ENCODE data around the gene VAV2.

Gene VAV2

DNA sequence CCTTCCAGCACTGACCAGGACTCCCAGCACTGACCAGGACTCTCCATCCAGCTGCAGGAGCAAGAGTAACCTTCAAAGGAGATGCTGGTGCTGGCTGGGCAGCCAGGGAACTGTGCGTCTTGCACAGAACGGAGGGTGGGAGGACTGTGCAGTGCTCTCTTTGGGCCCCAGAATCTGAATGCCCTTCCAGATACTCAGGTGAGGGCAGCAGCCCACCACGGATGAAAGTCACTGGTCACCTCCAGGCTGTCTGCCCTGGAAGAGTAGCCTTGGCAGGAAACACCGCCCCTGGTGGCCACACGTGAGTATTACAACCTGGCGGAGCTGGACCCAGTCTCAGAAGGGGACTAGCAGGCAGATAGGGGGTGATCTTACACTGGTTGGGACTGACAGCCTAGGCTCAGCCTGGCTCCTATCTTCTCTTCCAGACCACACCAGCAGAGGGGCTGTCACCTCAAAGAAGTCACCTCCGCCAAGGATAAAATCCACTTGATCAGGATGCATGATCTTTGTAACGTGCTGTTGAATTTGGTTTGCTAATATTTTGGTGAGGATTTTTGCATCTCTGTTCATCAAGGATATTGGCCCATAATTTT lies 249.2 kb downstream of the VAV2 start:
- peak; percentile 54 to 61 for DNase-seq (ENCODE audit: low read depth in 2 of 2)

DNA sequence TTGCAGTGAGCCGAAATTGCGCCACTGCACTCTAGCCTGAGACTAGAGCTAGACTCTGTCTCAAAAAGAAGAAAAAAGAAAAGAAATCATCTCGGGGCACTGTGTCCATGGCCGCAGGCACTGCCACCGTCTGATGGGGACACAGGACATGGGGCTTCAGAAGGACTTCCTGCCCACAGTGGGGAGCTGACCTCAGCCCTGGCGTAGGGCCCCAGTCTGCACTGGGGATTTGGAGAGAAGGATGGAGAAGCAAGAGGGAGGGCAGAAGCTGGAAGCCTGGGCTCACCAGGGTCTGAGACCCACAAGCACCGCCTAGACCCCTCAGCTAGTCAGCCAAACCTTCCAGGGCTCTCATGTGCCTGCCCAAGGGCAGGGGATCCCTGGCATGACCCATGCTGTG lies 249.9 kb downstream of the VAV2 start:
- no peak for DNase-seq (ENCODE audit: low read depth in 2 of 2)

DNA sequence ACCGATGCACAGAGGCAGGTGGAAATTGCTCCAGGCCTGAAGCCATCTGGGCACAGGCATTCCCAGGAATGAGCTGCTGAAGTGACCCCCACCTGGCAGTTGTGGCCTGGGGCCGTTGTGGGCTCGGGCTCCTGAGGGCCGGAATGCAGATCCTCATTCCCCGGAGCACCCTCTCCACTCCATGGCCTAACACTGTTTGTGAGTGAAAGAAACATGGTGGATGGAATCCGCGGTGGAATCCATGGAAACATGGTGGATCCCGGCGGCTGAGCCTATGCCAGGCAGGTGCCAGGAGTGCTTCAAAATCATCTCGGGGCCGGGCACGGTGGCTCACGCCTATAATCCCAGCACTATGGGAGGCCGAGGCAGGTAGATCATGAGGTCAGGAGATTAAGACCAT lies 250.4 kb downstream of the VAV2 start:
- no peak for DNase-seq (ENCODE audit: low read depth in 2 of 2)

DNA sequence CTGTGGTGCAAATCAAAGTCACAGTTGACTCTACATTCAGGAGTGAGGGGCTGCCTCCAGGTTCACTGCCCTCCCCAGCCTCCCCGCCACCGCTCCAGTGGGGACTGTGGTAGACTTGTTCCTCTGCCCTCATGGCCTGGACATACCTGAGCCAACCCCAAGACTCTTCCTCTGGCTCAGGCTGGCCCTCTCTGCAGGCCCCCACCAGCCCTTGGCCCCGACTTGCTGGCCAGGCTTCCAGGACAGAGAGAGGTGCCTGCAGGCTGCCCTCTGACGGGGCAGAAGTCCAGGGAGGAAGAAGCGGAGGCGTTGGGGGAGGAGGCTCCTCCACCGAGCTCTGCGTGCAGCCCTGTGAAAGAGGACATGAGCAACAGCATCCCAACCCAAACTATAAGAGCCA lies 251.2 kb downstream of the VAV2 start:
- no peak for DNase-seq (ENCODE audit: low read depth in 2 of 2)

DNA sequence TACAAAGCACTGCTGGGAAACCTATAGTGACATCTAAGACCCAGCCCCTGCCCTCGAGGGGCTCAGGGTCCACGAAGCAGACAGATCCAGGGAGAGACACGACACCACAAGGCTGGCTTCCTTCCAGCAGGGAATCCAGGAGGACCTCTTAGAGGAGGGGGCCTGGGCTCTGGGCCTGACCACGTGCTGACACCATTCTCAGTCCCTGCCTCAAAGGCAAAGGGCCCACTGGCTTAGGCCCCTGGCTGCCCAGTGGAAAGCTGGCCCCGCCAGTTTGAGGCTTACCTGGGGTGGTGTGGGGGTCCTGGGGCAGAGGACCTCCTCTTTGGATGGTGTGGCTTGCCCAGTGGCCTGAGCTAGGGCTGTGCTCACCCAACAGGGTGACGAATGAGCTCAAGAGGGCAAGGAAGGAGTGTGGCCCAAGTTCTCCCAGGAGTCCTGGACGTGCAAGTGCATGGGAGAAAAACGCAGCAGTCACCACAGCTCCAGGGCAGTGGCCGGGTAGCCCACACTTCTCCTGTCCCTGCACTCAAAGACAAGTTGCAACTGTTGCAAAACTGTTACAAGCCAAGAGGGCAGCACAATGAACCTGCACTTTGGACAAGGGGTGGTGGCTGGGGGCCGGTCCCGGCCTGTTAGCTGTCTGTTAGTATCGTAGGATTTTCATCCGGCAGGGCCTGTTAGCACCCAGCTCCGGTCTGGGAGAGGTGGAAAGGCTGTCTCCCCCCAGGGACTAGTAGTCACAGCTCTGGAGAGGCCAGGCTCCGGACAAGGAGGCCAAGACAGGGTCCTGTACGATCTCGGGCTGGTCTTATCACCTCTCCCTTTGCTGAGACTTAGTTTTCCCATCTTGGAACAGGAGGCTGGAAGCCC lies 252.5 kb downstream of the VAV2 start:
- no peak for DNase-seq (ENCODE audit: low read depth in 2 of 2)

DNA sequence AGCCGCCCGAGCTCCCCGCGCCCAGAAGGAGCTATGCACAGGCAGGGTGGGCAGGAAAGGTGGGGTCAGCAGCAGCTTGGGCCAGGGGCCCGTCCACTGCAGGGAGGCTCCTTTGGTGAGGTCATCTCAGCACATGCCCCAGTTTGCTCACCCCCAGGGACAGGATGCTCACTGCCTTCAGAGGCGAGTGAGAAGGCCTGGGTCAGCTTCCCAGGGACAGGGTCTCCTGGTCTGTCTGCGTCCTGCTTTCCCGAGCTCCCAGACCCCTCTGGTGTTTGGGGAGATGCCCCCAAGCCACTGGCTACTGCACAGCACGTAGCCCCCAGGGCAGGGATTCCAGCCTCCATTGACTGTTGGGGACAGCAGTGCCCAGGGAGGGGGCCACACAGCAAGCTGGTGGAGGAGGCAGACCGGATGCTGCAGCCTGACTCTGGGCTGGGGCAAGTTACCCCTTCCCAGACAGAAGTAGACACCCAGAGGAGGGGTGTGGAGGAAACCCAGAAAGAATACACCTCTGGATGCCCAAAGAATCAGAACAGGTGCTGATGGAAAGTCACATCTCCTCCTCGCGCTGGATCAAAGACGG lies 253.4 kb downstream of the VAV2 start:
- DNase-seq (ENCODE audit: low read depth in 2 of 2) = no peak

DNA sequence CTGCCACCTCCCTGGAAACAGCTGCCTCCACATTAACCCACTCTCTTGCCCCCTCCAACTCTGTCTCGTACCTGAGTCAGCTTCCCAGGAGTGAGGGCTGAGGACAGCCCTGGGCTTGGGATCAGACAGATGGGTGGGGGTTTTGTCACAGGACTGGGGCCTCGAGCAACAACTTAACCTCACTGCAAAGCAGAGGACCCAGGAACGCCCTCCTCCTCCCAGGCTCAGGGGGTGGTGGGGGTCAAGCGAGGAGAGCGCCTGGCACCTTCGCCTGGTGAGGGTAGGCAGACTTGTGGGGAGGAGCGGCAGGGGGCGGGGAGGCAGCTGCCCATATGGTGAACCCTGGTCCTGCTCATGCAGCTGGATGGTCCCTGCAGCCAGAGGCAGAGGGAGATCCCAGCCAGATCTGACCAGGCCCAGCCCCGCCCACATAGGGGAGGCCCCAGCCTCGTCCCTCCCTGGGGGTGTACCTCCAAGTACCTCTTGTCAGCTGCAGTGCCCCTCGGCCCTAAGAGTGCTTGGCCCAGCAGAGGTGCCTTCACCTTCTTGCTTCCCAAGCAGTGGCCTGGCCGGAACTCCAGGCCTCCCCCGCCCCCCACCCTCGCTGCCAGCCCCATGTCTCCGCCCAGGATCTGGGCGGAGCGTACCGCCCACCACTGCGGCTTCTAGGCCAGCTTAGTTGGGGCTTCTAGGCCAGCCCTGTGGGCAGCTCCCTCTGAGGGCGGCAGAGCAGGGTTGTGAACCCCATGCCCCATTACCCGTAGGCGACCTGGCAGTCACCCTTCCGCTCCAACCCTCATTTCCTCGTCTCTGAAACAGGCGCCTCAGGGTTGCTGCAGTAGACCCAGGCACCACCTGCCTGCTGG lies 254.1 kb downstream of the VAV2 start, which contains the start of gene SARDH:
Gene SARDH (minus strand): TSS at position 579 of the 866 bp plus-strand sequence. CDS start 4,179 bp downstream, outside the sequence.
- no peak for DNase-seq (ENCODE audit: low read depth in 2 of 2)

DNA sequence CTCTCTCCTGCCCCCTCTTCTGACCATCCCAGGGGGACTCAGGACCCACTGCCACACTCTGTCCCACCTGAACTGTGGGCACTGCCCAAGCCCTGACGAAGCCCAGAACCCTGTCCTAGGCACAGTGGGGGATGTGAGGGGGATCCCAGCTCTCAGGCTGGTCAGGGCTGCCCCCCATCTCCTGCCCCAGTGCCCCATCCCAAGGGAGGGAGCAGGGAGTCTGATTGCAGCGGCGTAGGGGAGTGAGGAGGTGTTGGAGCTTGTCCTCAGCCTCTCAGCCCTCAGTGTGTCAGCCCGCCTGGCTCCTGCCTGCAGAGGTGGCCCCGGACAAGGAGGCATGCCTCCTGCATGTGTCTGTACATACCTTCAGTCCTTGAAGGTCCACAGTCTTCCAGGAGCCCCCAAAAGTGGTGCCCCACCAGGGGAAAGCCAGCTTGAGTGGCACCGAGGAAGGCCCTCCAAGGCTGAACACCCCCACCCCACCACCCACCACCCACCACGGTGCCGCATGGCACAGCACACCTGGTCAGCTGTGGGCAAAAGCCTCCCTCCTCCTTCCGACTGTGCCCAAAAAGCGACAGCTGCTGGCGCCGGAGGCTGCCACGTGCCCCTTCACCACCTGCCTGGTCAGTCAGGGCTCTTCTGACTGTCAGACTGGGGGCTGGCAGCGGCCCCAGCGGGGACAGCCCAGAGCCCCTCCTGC lies 254.9 kb downstream of the VAV2 start:
- DNase-seq (ENCODE audit: low read depth in 2 of 2) = no peak

DNA sequence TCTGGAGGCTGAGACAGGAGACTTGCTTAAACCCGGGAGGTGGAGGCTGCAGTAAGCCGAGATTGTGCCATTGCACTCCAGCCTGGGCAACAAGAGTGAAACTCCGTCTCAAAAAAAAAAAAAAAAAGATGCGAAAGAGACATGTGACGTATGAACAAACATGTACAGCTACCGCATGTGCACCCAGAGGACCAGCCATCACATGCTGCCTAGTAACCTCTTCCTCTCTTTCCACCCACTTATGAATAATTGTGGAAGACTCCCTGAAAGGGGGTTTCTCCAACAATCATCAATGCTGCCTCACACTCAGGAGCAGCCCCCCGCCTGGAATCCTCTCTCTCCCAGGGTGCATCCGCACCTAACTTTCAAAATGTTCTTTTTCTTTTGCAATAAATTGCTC lies 256.2 kb downstream of the VAV2 start:
- no peak for DNase-seq (ENCODE audit: low read depth in 2 of 2)

DNA sequence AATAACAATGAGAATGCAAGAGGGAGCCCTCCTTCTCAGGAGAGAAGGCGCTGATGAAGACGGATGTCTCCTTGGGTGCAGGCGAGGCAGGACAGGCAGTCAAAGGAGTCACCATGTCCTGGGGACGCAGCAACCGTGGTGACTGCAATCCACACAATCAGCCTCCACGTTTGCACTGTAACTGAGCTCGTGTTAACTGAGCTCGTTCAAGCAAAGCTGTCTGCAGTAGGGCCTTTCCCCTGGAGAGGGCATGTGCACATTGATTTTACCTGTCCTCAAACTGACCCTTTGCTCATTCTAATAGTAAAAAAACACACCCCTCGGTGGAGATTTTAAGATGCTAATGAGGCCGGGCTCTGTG lies 256.7 kb downstream of the VAV2 start:
- DNase-seq (ENCODE audit: low read depth in 2 of 2) = no peak

DNA sequence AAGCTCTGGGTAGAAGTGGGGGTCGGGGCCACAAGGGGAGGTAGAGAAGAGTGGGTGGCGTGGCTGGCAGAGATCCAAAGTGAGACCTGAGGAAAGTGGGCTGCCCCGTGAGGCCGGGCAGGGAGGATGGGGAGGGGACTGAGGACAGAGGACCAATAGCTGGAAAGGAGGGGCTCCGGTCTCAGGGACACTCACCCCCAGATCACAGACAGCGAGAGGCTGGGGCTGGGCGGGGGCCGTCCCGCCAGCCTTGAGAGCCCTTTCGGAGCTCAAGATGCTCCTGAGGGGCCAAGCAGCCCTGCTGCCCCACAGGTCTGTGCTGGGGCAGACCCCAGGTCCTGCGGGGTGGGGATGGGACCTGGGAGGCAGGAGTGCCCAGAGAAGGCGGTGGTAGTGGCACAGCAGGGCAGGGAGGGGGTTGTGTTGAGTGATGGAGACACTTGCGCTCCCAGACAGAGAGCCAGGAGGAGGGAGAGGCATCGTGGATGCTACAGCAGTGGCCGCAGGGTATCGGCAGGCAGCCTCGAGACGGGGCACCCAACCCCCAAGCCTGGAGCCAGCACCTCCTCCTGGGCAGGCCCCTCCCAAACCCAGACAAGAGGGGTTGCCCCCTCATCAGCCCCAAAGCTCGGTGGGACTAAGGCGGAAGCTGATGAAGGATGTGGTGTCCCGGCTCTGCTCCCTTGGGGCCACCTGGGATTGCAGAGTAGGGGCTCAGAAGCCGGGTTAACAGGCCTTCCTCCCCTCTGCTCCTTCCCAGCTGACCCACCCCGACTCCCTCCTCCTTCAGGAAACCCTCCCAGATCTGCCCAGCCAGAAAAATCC lies 257.3 kb downstream of the VAV2 start:
- DNase-seq (ENCODE audit: low read depth in 2 of 2) = no peak

DNA sequence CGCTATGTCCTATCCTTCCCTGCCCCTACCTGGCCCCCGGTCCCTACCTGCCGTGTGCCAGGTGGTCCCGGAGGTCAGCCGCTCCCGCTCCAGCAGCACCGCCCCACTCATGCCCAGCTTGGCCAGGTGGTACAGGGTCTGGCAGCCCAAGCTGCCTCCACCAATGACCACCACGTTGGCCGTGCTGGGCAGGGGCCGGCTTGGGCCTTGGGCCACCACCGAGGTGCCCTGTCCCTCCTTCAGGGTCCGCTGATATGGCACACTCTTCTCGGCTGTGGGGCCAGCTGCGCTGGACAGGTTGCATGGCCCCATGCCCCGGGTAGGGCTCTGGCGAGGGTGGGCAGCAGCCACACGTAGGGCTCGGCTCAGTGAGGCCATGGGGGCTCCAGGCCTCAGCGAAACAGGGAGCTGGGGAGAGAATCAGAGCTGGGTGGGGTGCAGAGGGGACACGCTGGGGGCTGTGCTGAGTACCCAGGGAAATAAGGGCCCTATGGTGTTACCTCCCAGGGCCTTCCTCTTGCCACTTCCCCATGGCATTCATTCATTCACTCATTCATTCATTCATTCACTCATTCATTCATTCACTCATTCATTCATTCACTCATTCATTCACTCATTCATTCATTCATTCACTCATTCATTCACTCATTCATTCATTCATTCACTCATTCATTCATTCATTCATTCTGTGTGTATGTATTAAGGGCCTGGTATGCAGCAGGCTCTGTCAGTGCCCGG lies 258.2 kb downstream of the VAV2 start:
- DNase-seq (ENCODE audit: low read depth in 2 of 2) = no peak

DNA sequence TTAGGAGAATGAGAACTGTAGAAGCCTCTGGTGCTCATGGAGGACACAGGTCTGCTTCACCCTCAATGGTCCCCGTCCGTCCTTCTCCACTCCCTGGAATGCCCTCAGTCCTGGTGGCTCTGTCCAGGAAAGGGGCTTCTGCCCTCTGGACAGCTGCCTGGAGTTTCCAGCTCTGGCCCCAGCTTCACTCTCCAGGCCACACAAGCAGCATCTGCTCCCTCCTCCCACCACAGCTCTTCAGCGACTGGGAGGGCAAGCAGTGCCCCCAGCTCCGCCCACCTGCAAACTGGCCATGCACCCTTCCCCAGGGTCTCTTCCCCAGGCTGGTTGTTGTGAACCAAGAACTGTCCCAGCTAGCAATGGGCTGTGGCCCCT lies 258.7 kb downstream of the VAV2 start:
- DNase-seq (ENCODE audit: low read depth in 2 of 2) = no peak

DNA sequence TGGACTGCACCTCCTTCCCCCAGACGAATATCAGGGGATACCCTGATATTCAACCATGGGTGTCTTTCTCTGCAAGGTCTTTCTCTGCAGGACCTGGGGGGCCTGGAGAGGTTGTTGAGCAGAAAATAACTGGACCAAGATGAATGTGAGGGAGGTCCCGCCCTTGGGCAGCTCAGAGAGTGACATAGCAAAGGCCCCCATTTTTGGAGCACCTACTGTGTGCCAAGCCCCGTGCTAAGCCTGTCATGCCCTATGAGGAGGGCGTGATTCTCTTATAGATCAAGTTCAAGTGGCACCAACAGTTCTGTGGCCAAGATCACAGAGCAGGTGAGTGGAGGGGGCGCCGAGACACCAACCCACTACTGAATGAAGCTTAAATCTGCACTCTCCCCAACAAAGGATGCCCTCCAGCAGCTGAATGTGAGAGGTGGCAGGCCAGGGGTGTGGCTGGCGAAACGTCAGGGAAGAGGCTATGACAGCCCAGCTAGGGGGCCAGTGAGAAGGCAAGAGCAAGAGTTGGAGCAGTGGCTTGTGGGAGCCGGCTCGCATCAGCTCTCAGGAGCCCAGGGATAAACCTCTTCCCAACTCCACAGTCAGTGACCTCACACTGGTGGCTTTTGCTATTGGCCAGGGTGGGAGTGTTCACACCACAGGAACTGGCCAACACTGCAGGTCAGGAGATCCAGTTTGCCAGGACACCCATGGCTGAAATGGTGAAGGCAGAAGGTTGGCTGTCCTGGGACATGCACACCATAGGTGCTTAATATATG lies 259.3 kb downstream of the VAV2 start:
- DNase-seq (ENCODE audit: low read depth in 2 of 2) = no peak

DNA sequence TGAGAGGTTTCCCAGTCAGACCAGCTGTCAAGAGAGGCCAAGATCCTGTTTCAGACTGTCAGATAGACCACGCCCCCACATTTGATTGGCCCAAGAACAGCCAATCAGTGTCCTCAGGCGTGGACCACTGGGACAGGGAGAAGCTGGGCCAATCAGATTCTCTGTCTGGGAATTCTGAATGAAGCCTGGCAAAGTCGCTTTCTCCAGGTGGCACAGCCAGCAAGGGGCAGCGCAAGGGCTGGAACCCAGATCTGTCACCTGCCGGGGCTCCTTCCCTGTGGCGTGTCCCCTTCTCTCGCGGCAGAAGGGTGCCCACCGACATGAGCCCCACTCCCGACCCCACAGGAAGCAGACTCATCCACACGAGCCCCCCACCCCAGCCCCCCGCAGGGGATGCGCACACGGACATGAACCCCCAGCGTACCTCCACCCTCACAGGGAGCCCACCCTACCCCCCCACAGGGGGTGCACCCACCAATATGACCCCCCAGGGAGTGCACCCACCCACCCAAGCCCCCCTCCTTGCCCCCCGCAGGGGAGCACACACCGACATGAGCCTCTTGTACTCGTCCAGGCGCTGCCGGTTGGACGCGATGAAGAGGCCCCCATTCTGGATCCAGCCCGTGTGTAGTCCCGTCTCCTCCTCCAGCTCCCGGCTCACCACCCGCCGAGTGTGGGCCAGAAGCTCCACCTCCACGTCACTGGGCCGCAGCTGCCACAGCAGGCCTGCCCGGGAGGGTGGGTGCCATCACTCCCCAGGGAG lies 260.1 kb downstream of the VAV2 start:
- DNase-seq (ENCODE audit: low read depth in 2 of 2) = no peak

DNA sequence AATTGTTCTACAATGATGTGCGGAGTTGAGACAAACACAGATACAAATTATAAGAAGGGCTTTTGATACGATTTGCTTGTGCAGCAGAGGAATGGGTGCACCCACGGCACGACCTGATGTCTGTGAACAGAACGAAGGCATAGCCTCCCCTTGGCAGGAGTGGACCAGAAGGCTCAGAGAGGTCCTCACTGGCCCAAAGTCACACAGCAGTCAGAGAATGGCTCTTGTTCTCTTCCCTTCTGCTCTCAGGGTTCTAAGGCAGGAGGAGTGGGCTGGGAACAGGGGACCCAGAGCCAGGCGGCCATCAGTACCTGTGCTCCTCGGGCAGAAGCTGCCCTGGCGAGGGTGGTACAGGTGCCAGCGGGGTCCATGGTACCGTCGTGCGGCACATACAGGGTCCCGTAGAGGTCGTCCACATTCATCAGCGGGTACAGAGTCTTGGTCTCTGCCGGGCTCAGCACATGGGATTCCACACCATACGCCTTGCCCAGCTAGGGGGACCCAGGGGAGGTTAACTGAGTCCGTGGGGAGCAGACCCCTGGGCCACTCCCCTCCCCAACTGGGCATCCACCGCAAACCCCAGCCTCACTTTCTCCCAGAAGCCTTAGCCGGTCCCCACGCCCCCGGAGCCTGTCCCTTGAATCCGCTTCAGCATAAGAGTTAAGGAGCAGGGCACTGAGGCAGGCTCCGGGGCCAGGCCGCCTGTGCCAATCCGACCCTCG lies 261.0 kb downstream of the VAV2 start:
- no peak for DNase-seq (ENCODE audit: low read depth in 2 of 2)

DNA sequence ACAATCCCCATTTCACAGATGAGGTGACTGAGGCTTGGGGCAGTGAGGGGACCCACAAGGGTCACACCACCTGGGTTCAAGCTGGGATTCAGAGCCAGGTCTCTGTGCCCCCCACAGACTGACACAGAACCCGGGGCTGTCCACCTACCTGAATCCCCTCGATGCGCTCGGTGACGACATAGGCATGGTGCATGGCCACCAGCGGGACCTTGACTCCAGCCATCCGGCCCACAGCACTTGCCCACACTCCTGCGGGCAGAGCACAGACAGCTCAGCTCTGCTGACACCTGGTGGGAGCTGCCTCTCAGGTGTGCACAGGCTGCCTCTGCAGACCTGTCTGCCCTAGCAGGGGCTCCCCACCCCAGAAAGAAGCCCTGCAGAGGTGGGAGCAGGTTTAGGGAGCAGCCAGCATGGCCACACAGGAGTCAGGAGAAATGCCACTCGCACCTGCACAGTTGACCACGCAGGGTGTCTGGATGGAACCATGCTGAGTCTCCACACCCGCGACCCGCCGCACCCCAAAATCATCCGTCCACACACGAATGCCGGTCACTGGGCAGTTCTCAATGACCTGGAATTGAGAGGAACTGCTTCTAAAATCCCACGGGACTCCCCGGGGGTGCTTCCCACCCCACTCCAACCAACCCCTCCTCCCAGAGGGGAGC lies 262.4 kb downstream of the VAV2 start:
- no peak for DNase-seq (ENCODE audit: low read depth in 2 of 2)

All from stimulated activated CD8-positive, alpha-beta memory T cell treated with anti-CD3 and anti-CD28 coated beads, Interleukin-2, amount 100 ng/mL, for 1 hour (primary cell).